ENCODE results near the gene GREB1.
"Not testable (repeated sequence)": the region's sequence is repeated elsewhere in the genome, so short reads cannot be mapped to it uniquely, and the experiment has no call there.

Gene GREB1

GRCh38 chr2:11635141-11635540, 101.3 kb downstream of the GREB1 start:
- DNase-seq (ENCODE audit: low read depth), result no peak

GRCh38 chr2:11636593-11637295, 102.9 kb downstream of the GREB1 start:
- no peak for DNase-seq (ENCODE audit: low read depth)

- DNase-seq (ENCODE audit: low read depth), result no peak
Observed at GRCh38 chr2:11637546-11637945, 103.7 kb downstream of the GREB1 start.

- DNase-seq (ENCODE audit: low read depth), result no peak
Observed at GRCh38 chr2:11639503-11639902, 105.7 kb downstream of the GREB1 start.

- DNase-seq (ENCODE audit: low read depth), result no peak
Observed at GRCh38 chr2:11640132-11640531, 106.3 kb downstream of the GREB1 start.

GRCh38 chr2:11642972-11643371, 109.1 kb downstream of the GREB1 start:
- no peak for DNase-seq (ENCODE audit: low read depth)

GRCh38 chr2:11644293-11644692, 110.4 kb downstream of the GREB1 start:
- DNase-seq (ENCODE audit: low read depth), result no peak

- no peak for DNase-seq (ENCODE audit: low read depth)
Observed at GRCh38 chr2:11646530-11646929, 112.7 kb downstream of the GREB1 start.

GRCh38 chr2:11647834-11648600, 114.2 kb downstream of the GREB1 start:
- peak; percentile 13 for DNase-seq (ENCODE audit: low read depth)

GRCh38 chr2:11649093-11649492, 115.2 kb downstream of the GREB1 start:
- no peak for DNase-seq (ENCODE audit: low read depth)

- DNase-seq (ENCODE audit: low read depth), result no peak
Observed at GRCh38 chr2:11651856-11652548, 118.2 kb downstream of the GREB1 start.

- DNase-seq (ENCODE audit: low read depth), result no peak
Observed at GRCh38 chr2:11652553-11652952, 118.7 kb downstream of the GREB1 start.

- no peak for DNase-seq (ENCODE audit: low read depth)
Observed at GRCh38 chr2:11655495-11655894, 121.7 kb downstream of the GREB1 start.

GRCh38 chr2:11656252-11656651, 122.4 kb downstream of the GREB1 start:
- DNase-seq (ENCODE audit: low read depth), result no peak

GRCh38 chr2:11656671-11657101, 122.8 kb downstream of the GREB1 start:
- DNase-seq (ENCODE audit: low read depth), result no peak

- no peak for DNase-seq (ENCODE audit: low read depth)
Observed at GRCh38 chr2:11657195-11657594, 123.3 kb downstream of the GREB1 start.

GRCh38 chr2:11657646-11658045, 123.8 kb downstream of the GREB1 start:
- no peak for DNase-seq (ENCODE audit: low read depth)

GRCh38 chr2:11658208-11659114, 124.6 kb downstream of the GREB1 start:
- DNase-seq (ENCODE audit: low read depth), result no peak

GRCh38 chr2:11659115-11659475, 125.2 kb downstream of the GREB1 start:
- DNase-seq (ENCODE audit: low read depth), result no peak

GRCh38 chr2:11659851-11660250, 126.0 kb downstream of the GREB1 start:
- no peak for DNase-seq (ENCODE audit: low read depth)

GRCh38 chr2:11660396-11660795, 126.6 kb downstream of the GREB1 start:
- not testable (repeated sequence) for DNase-seq (ENCODE audit: low read depth)

GRCh38 chr2:11661891-11662435, 128.1 kb downstream of the GREB1 start:
- no peak for DNase-seq (ENCODE audit: low read depth)
